HG03354 (cell line): Measurements from ENCODE around the gene SLC6A2.
"Not testable (repeated sequence)": the region's sequence is repeated elsewhere in the genome, so short reads cannot be mapped to it uniquely, and the experiment has no call there.

Experiments used
- ATAC-seq: cut with Tn5 transposase; IDR thresholded peaks from one replicate; pipeline ENCODE4 v1.9.1; 2021; ENCODE audit warnings: mild to moderate bottlenecking; ENCODE audit not compliant: unreplicated experiment, poor library complexity, severe bottlenecking

The SLC6A2 gene

DNA sequence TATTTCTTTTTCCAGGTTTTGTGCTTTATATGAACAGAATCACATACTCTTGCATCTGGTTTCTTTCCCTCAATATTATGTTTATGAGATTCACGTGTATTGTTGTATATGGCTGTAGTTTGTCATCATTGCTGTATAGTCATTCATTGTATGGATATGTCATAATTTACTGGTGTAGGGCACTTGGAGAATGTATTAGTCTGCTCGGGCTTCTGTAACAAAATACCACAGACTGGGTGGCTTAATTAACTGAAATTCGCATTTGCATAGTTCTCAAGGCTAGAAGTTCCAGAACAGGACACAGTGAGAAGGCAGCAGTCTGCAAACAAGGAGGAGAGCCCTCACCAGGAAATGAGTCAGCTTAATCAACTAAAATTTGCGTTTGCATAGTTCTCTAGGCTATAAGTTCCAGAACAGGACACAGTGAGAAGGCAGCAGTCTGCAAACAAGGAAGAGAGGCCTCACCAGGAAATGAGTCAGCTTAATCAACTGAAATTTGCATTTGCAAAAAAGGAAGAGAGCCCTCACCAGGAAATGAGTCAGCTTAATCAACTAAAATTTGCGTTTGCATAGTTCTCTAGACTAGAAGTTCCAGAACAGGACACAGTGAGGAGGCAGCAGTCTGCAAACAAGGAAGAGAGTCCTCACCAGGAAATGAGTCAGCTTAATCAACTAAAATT, 96.8 kb downstream of the SLC6A2 start:
- not testable (repeated sequence) for ATAC-seq

DNA sequence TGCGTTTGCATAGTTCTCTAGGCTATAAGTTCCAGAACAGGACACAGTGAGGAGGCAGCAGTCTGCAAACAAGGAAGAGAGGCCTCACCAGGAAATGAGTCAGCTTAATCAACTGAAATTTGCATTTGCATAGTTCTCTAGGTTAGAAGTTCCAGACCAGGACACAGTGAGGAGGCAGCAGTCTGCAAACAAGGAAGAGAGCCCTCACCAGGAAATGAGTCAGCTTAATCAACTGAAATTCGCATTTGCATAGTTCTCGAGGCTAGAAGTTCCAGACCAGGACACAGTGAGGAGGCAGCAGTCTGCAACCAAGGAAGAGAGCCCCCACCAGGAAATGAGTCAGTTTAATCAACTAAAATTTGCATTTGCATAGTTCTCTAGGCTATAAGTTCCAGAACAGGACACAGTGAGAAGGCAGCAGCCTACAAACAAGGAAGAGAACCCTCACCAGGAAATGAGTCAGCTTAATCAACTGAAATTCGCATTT, 97.4 kb downstream of the SLC6A2 start:
- ATAC-seq: not testable (repeated sequence)
